Measurements from ENCODE around the gene KCNQ5.

Gene KCNQ5

GRCh38 chr6:72856801-72857200, 234.9 kb downstream of the KCNQ5 start:
- no peak overlapping the region for H3K4me3 Mint-ChIP-seq
- no peak overlapping the region for H3K27ac Mint-ChIP-seq
- ATAC-seq (replicated peaks) (no peak), DNase-seq (no peak)
- peaks cover 0 to 4% of the 10 kb centered on the region in 2 donors for H3K36me3 Mint-ChIP-seq
- no peaks in the 10 kb centered on the region for H3K27me3 Mint-ChIP-seq
- no peaks in the 10 kb centered on the region for H3K9me3 Mint-ChIP-seq
- H3K4me1 Mint-ChIP-seq: peaks cover 10 to 26% of the 10 kb centered on the region in 2 donors

- Mint-ChIP-seq H3K4me3 (no peak overlapping the region), H3K27ac (no peak overlapping the region), H3K36me3 (peaks cover 0 to 4% of the 10 kb centered on the region in 2 donors), H3K27me3 (no peaks in the 10 kb centered on the region), H3K9me3 (no peaks in the 10 kb centered on the region), H3K4me1 (peaks cover 16 to 34% of the 10 kb centered on the region in 2 donors)
- ATAC-seq (replicated peaks) (no peak), DNase-seq (no peak)
Observed at GRCh38 chr6:72857791-72858585, 236.1 kb downstream of the KCNQ5 start.

GRCh38 chr6:72861059-72861458, 239.2 kb downstream of the KCNQ5 start:
- H3K4me3 Mint-ChIP-seq: no peak overlapping the region
- H3K36me3 Mint-ChIP-seq: peaks cover 0 to 11% of the 10 kb centered on the region in 2 donors
- H3K27ac Mint-ChIP-seq: no peak overlapping the region
- peaks cover 16 to 38% of the 10 kb centered on the region in 2 donors for H3K4me1 Mint-ChIP-seq
- no peaks in the 10 kb centered on the region for H3K9me3 Mint-ChIP-seq
- ATAC-seq (replicated peaks): no peak
- no peak for DNase-seq
- no peaks in the 10 kb centered on the region for H3K27me3 Mint-ChIP-seq

GRCh38 chr6:72861935-72862432, 240.1 kb downstream of the KCNQ5 start:
- H3K27ac Mint-ChIP-seq: peak overlapping the region; percentile 88
- peaks cover 7 to 11% of the 10 kb centered on the region in 2 donors for H3K36me3 Mint-ChIP-seq
- ATAC-seq (replicated peaks) (peak; percentile 87 to 91), DNase-seq (peak; percentile 2)
- H3K27me3 Mint-ChIP-seq: no peaks in the 10 kb centered on the region
- H3K4me1 Mint-ChIP-seq: peaks cover 13 to 38% of the 10 kb centered on the region in 2 donors
- H3K4me3 Mint-ChIP-seq: peak overlapping the region in 1 of 2 donors; percentile 8
- H3K9me3 Mint-ChIP-seq: no peaks in the 10 kb centered on the region

GRCh38 chr6:72863131-72863530, 241.3 kb downstream of the KCNQ5 start:
- no peak overlapping the region for H3K4me3 Mint-ChIP-seq
- H3K27me3 Mint-ChIP-seq: no peaks in the 10 kb centered on the region
- no peak for DNase-seq
- H3K4me1 Mint-ChIP-seq: peaks cover 13 to 38% of the 10 kb centered on the region in 2 donors
- no peak for ATAC-seq (replicated peaks)
- no peaks in the 10 kb centered on the region for H3K9me3 Mint-ChIP-seq
- H3K27ac Mint-ChIP-seq: no peak overlapping the region
- peaks cover 7 to 11% of the 10 kb centered on the region in 2 donors for H3K36me3 Mint-ChIP-seq

GRCh38 chr6:72864236-72864635, 242.4 kb downstream of the KCNQ5 start:
- ATAC-seq (replicated peaks): no peak
- Mint-ChIP-seq H3K27me3 (no peaks in the 10 kb centered on the region), H3K9me3 (no peaks in the 10 kb centered on the region), H3K4me3 (no peak overlapping the region), H3K4me1 (peaks cover 13 to 36% of the 10 kb centered on the region in 2 donors), H3K36me3 (peaks cover 7 to 11% of the 10 kb centered on the region in 2 donors), H3K27ac (no peak overlapping the region)
- DNase-seq: no peak

GRCh38 chr6:72864799-72865198, 242.9 kb downstream of the KCNQ5 start:
- Mint-ChIP-seq H3K9me3 (no peaks in the 10 kb centered on the region), H3K4me3 (no peak overlapping the region), H3K27ac (no peak overlapping the region), H3K36me3 (peaks cover 7 to 9% of the 10 kb centered on the region in 2 donors), H3K27me3 (no peaks in the 10 kb centered on the region), H3K4me1 (peaks cover 13 to 32% of the 10 kb centered on the region in 2 donors)
- DNase-seq (no peak), ATAC-seq (replicated peaks) (no peak)

GRCh38 chr6:72865467-72865866, 243.6 kb downstream of the KCNQ5 start:
- Mint-ChIP-seq H3K4me1 (peaks cover 13 to 25% of the 10 kb centered on the region in 2 donors), H3K27ac (no peak overlapping the region), H3K4me3 (no peak overlapping the region), H3K9me3 (no peaks in the 10 kb centered on the region), H3K27me3 (no peaks in the 10 kb centered on the region), H3K36me3 (peaks cover 7% of the 10 kb centered on the region in 2 donors)
- no peak for ATAC-seq (replicated peaks)
- no peak for DNase-seq

GRCh38 chr6:72869621-72870020, 247.8 kb downstream of the KCNQ5 start:
- ATAC-seq (replicated peaks): no peak
- peaks cover 4 to 7% of the 10 kb centered on the region in 2 donors for H3K36me3 Mint-ChIP-seq
- H3K27me3 Mint-ChIP-seq: no peaks in the 10 kb centered on the region
- H3K9me3 Mint-ChIP-seq: no peaks in the 10 kb centered on the region
- H3K4me3 Mint-ChIP-seq: no peak overlapping the region
- H3K4me1 Mint-ChIP-seq: no peaks in the 10 kb centered on the region
- no peak overlapping the region for H3K27ac Mint-ChIP-seq
- DNase-seq: no peak

- Mint-ChIP-seq H3K36me3 (peaks cover 2 to 10% of the 10 kb centered on the region in 2 donors), H3K27ac (no peak overlapping the region), H3K4me1 (peaks cover 5% of the 10 kb centered on the region in 2 donors), H3K9me3 (peaks cover 0 to 1% of the 10 kb centered on the region in 2 donors), H3K27me3 (no peaks in the 10 kb centered on the region), H3K4me3 (no peak overlapping the region)
- DNase-seq (no peak), ATAC-seq (replicated peaks) (no peak)
Observed at GRCh38 chr6:72873433-72873832, 251.6 kb downstream of the KCNQ5 start.

GRCh38 chr6:72876256-72876655, 254.4 kb downstream of the KCNQ5 start:
- Mint-ChIP-seq H3K27ac (no peak overlapping the region), H3K36me3 (peaks cover 2 to 10% of the 10 kb centered on the region in 2 donors), H3K9me3 (peaks cover 0 to 1% of the 10 kb centered on the region in 2 donors), H3K27me3 (no peaks in the 10 kb centered on the region), H3K4me3 (no peak overlapping the region), H3K4me1 (peaks cover 5 to 16% of the 10 kb centered on the region in 2 donors)
- ATAC-seq (replicated peaks): no peak
- DNase-seq: no peak

GRCh38 chr6:72886170-72886569, 264.3 kb downstream of the KCNQ5 start:
- H3K4me1 Mint-ChIP-seq: no peaks in the 10 kb centered on the region
- no peak overlapping the region for H3K27ac Mint-ChIP-seq
- H3K9me3 Mint-ChIP-seq: peaks cover 12 to 16% of the 10 kb centered on the region in 2 donors
- no peak overlapping the region for H3K4me3 Mint-ChIP-seq
- no peaks in the 10 kb centered on the region for H3K27me3 Mint-ChIP-seq
- DNase-seq (no peak), ATAC-seq (replicated peaks) (no peak)
- H3K36me3 Mint-ChIP-seq: peaks cover 18 to 19% of the 10 kb centered on the region in 2 donors

GRCh38 chr6:72890233-72890632, 268.4 kb downstream of the KCNQ5 start:
- Mint-ChIP-seq H3K36me3 (peaks cover 14 to 19% of the 10 kb centered on the region in 2 donors), H3K9me3 (peaks cover 13 to 16% of the 10 kb centered on the region in 2 donors), H3K27me3 (no peaks in the 10 kb centered on the region), H3K4me3 (no peak overlapping the region), H3K4me1 (peaks cover 4 to 5% of the 10 kb centered on the region in 2 donors), H3K27ac (no peak overlapping the region)
- no peak for DNase-seq
- no peak for ATAC-seq (replicated peaks)

- no peak for ATAC-seq (replicated peaks)
- Mint-ChIP-seq H3K36me3 (peaks cover 11 to 16% of the 10 kb centered on the region in 2 donors), H3K4me1 (peaks cover 4 to 5% of the 10 kb centered on the region in 2 donors), H3K27me3 (no peaks in the 10 kb centered on the region), H3K4me3 (no peak overlapping the region), H3K27ac (no peak overlapping the region), H3K9me3 (peaks cover 10 to 13% of the 10 kb centered on the region in 2 donors)
- no peak for DNase-seq
Observed at GRCh38 chr6:72890671-72891070, 268.8 kb downstream of the KCNQ5 start.

GRCh38 chr6:72892901-72893300, 271.0 kb downstream of the KCNQ5 start:
- peaks cover 8 to 14% of the 10 kb centered on the region in 2 donors for H3K36me3 Mint-ChIP-seq
- no peaks in the 10 kb centered on the region for H3K27me3 Mint-ChIP-seq
- no peak overlapping the region for H3K27ac Mint-ChIP-seq
- peaks cover 6 to 10% of the 10 kb centered on the region in 2 donors for H3K9me3 Mint-ChIP-seq
- H3K4me3 Mint-ChIP-seq: no peak overlapping the region
- no peak for DNase-seq
- peaks cover 4 to 5% of the 10 kb centered on the region in 2 donors for H3K4me1 Mint-ChIP-seq
- no peak for ATAC-seq (replicated peaks)

Data from stimulated activated naive B cell treated with anti-CD40 and anti-IgM and Interleukin-4, amounts not matched to agents 10 μg/mL and 1 μg/mL and 100 μg/mL, for 72 hours (primary cell).